HepG2 (cell line): Measurements from ENCODE around the gene FUCA1. TPM values are rescaled to one million over a fixed set of nuclear protein-coding genes. Genes with fewer than 3 reads are reported as not detected.

ENCODE experiments used
- AHR ChIP-seq: IDR thresholded peaks from 2 replicates; pipeline ENCODE4 v1.6.1; 2018; ENCODE audit warnings: missing genetic modification reagents, missing compliant biosample characterization
- ATM ChIP-seq: fragments of 450-650 bp; IDR thresholded peaks from 2 replicates; pipeline ENCODE4 v1.7.1; 2017; ENCODE audit warnings: mild to moderate bottlenecking, borderline replicate concordance
- CENPT ChIP-seq: sonication (generic); formaldehyde crosslinking; IDR thresholded peaks from 2 replicates; pipeline ENCODE4 v1.8.0; 2022; ENCODE audit warnings: low read depth, mild to moderate bottlenecking, moderate library complexity, missing genetic modification reagents
- CHD2 ChIP-seq: IDR thresholded peaks from 2 replicates; pipeline ENCODE4 v1.6.1; 2011; ENCODE audit warnings: low read depth, low read length, improper control_type of control experiment
- EEA1 ChIP-seq: sonication (generic); formaldehyde crosslinking; IDR thresholded peaks from 2 replicates; pipeline ENCODE4 v1.5.1; 2020; ENCODE audit warnings: mild to moderate bottlenecking, missing genetic modification reagents, borderline replicate concordance
- GZF1 ChIP-seq: sonication (generic); formaldehyde crosslinking; IDR thresholded peaks from 2 replicates; pipeline ENCODE4 v1.5.1; 2020; ENCODE audit warnings: mild to moderate bottlenecking, missing genetic modification reagents
- JUNB ChIP-seq: sonication (generic); formaldehyde crosslinking; IDR thresholded peaks from 2 replicates; pipeline ENCODE4 v1.8.0; 2022; ENCODE audit warnings: missing genetic modification reagents, mild to moderate bottlenecking, borderline replicate concordance
- MZF1 ChIP-seq: sonication (generic); formaldehyde crosslinking; IDR thresholded peaks from 2 replicates; pipeline ENCODE4 v1.8.1; 2023; ENCODE audit warnings: mild to moderate bottlenecking, missing genetic modification reagents, borderline replicate concordance
- NFRKB ChIP-seq: fragments of 450-650 bp; IDR thresholded peaks from 2 replicates; pipeline ENCODE4 v1.6.1; 2017
- PHF21A ChIP-seq: sonication (generic); formaldehyde crosslinking; IDR thresholded peaks from 2 replicates; pipeline ENCODE4 v1.5.0; 2020; ENCODE audit warnings: mild to moderate bottlenecking, missing genetic modification reagents
- REL ChIP-seq: sonication (generic); formaldehyde crosslinking; conservative IDR thresholded peaks from 2 replicates; pipeline ENCODE4 v1.8.0; 2022; ENCODE audit warnings: mild to moderate bottlenecking, missing genetic modification reagents, moderate library complexity
- SMC3 ChIP-seq: IDR thresholded peaks from 2 replicates; pipeline ENCODE4 v1.6.1; 2011; ENCODE audit warnings: low read length, improper control_type of control experiment
- SNAI1 ChIP-seq: sonication (generic); formaldehyde crosslinking; IDR thresholded peaks from 2 replicates; pipeline ENCODE4 v1.5.0; 2020; ENCODE audit warnings: mild to moderate bottlenecking, missing genetic modification reagents, borderline replicate concordance
- ZFP36L2 ChIP-seq: sonication (generic); formaldehyde crosslinking; IDR thresholded peaks from 2 replicates; pipeline ENCODE4 v1.4.0; 2020; ENCODE audit warnings: missing genetic modification reagents
- ZNF232 ChIP-seq: sonication (generic); formaldehyde crosslinking; IDR thresholded peaks from 2 replicates; pipeline ENCODE4 v1.4.0; 2020; ENCODE audit warnings: missing genetic modification reagents, borderline replicate concordance
- ZNF235 ChIP-seq: sonication (generic); formaldehyde crosslinking; IDR thresholded peaks from 2 replicates; pipeline ENCODE4 v1.8.1; 2023; ENCODE audit warnings: mild to moderate bottlenecking, missing genetic modification reagents, borderline replicate concordance
- ZNF317 ChIP-seq: sonication (generic); formaldehyde crosslinking; IDR thresholded peaks from 2 replicates; pipeline ENCODE4 v1.5.0; 2020; ENCODE audit warnings: mild to moderate bottlenecking, missing genetic modification reagents
- ZNF501 ChIP-seq: sonication (generic); formaldehyde crosslinking; IDR thresholded peaks from 2 replicates; pipeline ENCODE4 v1.5.1; 2020; ENCODE audit warnings: mild to moderate bottlenecking, moderate library complexity, missing genetic modification reagents
- ZNF790 ChIP-seq: sonication (generic); formaldehyde crosslinking; IDR thresholded peaks from 2 replicates; pipeline ENCODE4 v1.8.0; 2022; ENCODE audit warnings: missing genetic modification reagents, mild to moderate bottlenecking, borderline replicate concordance
- ZSCAN20 ChIP-seq: sonication (generic); formaldehyde crosslinking; IDR thresholded peaks from 2 replicates; pipeline ENCODE4 v1.4.0; 2020; ENCODE audit warnings: missing genetic modification reagents, mild to moderate bottlenecking, borderline replicate concordance
- polyA plus RNA-seq, 8 experiments: library from polyadenylated mRNA; depleted of rRNA in 3 of 8; stranded (reverse) in 7 of 8; unstranded in 1 of 8; fragments of >200 nt; fragmentation: Illumina TruSeq in 4 of 8; extraction: Trizol in 4 of 8; gene quantifications; 2 replicates each; pipeline versions ENCODE4 v1.2.1 to v1.2.3, GENCODE V29; 2011 to 2016; ENCODE audit warnings: low read depth in 4 of 8, missing spikeins in 1 of 8, mixed read lengths in 1 of 8; ENCODE audit not compliant: insufficient read depth in 1 of 8
- total RNA-seq, 5 experiments: library from RNA; depleted of rRNA; stranded (reverse); fragments of >200 nt; fragmentation: Illumina TruSeq; extraction: Trizol; gene quantifications; 2 replicates each; pipeline ENCODE4 v1.2.3, GENCODE V29; 2016; ENCODE audit warnings: low read depth in 1 of 5
- TF ChIP-seq, protein P1 (sequence below): sonication (generic); formaldehyde crosslinking; IDR thresholded peaks from 2 replicates; pipeline ENCODE4 v1.4.0; 2020; ENCODE audit warnings: mild to moderate bottlenecking, missing genetic modification reagents
- TF ChIP-seq, protein P2 (sequence below): sonication (generic); formaldehyde crosslinking; IDR thresholded peaks from 2 replicates; pipeline ENCODE4 v1.4.0; 2020; ENCODE audit warnings: missing genetic modification reagents, borderline replicate concordance
- TF ChIP-seq, protein P3 (sequence below): IDR thresholded peaks from 2 replicates; pipeline ENCODE4 v1.6.1; 2012; ENCODE audit warnings: inconsistent platforms

The FUCA1 gene
- total and polyA plus RNA-seq, 2 of the 13 experiments (the other 11 are each of a cell fraction or from before 2014, with no cell fraction given) = 32.7 to 33.6 TPM

DNA sequence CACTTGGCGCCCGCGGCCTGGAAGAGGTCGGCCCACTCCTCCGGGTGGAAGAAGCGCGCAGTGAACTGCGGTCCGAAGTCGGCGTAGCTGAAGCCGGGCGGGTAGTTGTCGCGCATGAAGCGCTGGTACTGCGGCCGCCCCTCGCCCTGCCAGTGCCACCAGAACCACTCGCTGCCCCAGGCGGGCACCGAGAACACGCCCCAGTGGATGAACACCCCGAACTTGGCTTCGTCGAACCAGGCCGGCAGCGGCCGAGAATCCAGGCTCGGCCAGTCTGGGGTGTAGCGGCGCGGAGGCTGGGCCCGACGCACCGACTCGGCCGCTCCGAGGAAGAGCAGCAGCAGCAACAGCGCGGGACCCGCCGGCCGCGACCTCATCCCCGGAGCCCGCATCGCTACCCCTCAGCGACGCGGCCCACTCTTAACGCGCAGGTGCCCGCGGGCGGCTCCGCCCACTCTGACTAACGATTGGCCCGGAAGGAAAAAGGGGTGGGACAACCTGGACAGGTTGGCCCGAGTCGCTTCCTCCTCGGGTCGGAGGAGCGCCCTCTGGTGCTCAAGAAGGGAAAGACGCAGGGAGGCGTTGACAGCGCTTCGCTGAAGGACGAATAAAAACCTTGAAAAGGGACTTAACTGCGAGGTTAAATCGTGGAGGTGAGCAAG lies at the start of gene FUCA1 (continued):
- TF ChIP-seq PHF21A = peak; percentile 39; the same call in 1 of the 2 replicates
- TF ChIP-seq NFRKB = no peak
- peak; percentile 42; the same call in 1 of the 2 replicates for TF ChIP-seq ZNF235 (CRISPR knock-in tag)
- TF ChIP-seq ZSCAN20 (CRISPR knock-in tag) = no peak
- TF ChIP-seq, protein P1, sequence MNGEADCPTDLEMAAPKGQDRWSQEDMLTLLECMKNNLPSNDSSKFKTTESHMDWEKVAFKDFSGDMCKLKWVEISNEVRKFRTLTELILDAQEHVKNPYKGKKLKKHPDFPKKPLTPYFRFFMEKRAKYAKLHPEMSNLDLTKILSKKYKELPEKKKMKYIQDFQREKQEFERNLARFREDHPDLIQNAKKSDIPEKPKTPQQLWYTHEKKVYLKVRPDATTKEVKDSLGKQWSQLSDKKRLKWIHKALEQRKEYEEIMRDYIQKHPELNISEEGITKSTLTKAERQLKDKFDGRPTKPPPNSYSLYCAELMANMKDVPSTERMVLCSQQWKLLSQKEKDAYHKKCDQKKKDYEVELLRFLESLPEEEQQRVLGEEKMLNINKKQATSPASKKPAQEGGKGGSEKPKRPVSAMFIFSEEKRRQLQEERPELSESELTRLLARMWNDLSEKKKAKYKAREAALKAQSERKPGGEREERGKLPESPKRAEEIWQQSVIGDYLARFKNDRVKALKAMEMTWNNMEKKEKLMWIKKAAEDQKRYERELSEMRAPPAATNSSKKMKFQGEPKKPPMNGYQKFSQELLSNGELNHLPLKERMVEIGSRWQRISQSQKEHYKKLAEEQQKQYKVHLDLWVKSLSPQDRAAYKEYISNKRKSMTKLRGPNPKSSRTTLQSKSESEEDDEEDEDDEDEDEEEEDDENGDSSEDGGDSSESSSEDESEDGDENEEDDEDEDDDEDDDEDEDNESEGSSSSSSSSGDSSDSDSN (CRISPR knock-in tag) = peak; percentile 95
- no peak for TF ChIP-seq SNAI1
- TF ChIP-seq ZNF232 (CRISPR knock-in tag) = peak; percentile 28; the same call in 1 of the 2 replicates
- TF ChIP-seq CENPT (CRISPR knock-in tag) = peak; percentile 51; the same call in 1 of the 2 replicates
- no peak; the same call in 1 of the 2 replicates for TF ChIP-seq ZNF790 (CRISPR knock-in tag)
- TF ChIP-seq ZFP36L2 (CRISPR knock-in tag) = no peak
- TF ChIP-seq, protein P2, sequence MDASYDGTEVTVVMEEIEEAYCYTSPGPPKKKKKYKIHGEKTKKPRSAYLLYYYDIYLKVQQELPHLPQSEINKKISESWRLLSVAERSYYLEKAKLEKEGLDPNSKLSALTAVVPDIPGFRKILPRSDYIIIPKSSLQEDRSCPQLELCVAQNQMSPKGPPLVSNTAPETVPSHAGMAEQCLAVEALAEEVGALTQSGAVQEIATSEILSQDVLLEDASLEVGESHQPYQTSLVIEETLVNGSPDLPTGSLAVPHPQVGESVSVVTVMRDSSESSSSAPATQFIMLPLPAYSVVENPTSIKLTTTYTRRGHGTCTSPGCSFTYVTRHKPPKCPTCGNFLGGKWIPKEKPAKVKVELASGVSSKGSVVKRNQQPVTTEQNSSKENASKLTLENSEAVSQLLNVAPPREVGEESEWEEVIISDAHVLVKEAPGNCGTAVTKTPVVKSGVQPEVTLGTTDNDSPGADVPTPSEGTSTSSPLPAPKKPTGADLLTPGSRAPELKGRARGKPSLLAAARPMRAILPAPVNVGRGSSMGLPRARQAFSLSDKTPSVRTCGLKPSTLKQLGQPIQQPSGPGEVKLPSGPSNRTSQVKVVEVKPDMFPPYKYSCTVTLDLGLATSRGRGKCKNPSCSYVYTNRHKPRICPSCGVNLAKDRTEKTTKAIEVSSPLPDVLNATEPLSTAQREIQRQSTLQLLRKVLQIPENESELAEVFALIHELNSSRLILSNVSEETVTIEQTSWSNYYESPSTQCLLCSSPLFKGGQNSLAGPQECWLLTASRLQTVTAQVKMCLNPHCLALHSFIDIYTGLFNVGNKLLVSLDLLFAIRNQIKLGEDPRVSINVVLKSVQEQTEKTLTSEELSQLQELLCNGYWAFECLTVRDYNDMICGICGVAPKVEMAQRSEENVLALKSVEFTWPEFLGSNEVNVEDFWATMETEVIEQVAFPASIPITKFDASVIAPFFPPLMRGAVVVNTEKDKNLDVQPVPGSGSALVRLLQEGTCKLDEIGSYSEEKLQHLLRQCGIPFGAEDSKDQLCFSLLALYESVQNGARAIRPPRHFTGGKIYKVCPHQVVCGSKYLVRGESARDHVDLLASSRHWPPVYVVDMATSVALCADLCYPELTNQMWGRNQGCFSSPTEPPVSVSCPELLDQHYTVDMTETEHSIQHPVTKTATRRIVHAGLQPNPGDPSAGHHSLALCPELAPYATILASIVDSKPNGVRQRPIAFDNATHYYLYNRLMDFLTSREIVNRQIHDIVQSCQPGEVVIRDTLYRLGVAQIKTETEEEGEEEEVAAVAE (CRISPR knock-in tag) = no peak; the same call in 1 of the 2 replicates
- no peak for TF ChIP-seq AHR (CRISPR knock-in tag)
- no peak for TF ChIP-seq JUNB (CRISPR knock-in tag)
- TF ChIP-seq REL = no peak
- TF ChIP-seq ZNF317 (CRISPR knock-in tag) = no peak
- TF ChIP-seq ATM = no peak
- no peak for TF ChIP-seq CHD2
- TF ChIP-seq ZNF501 = peak; percentile 95
- no peak for TF ChIP-seq GZF1 (CRISPR knock-in tag)
- TF ChIP-seq, protein P3, sequence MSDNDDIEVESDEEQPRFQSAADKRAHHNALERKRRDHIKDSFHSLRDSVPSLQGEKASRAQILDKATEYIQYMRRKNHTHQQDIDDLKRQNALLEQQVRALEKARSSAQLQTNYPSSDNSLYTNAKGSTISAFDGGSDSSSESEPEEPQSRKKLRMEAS = peak; percentile 52; the same call in 1 of the 2 replicates
- TF ChIP-seq EEA1 = 0 out of 2 replicates have a peak, but pooled peaks have one; percentile 50
- 0 out of 2 replicates have a peak, but pooled peaks have one; percentile 62 for TF ChIP-seq MZF1 (CRISPR knock-in tag)
- peak; percentile 57 for TF ChIP-seq SMC3
